ENCODE results near the gene IFNL3.

The IFNL3 gene

GRCh38 chr19:39195755-39196154 lies 49.1 kb downstream of the IFNL3 start:
- no peak for TF ChIP-seq CTCF (IDR thresholded peaks at IDR 0.05)

- no peak for TF ChIP-seq CTCF (IDR thresholded peaks at IDR 0.05)
Measured at GRCh38 chr19:39194832-39195542, 49.8 kb downstream of the IFNL3 start.

GRCh38 chr19:39193803-39194202 lies 51.0 kb downstream of the IFNL3 start:
- no peak for TF ChIP-seq CTCF (IDR thresholded peaks at IDR 0.05)
